AG10803 (cell line): ENCODE data around the gene CDYL.

Source experiments
- DNase-seq: peaks from one replicate; pipeline ENCODE4 v3.0.0; 2010; ENCODE audit warnings: low read depth
- H3K4me3 ChIP-seq: 2 replicates; pipeline ENCODE4 v1.5.1; 2011; ENCODE audit warnings: mild to moderate bottlenecking, low read length, control low read depth
- CTCF ChIP-seq: conservative IDR thresholded peaks from 2 replicates; pipeline ENCODE4 v1.5.1; 2011; ENCODE audit warnings: mild to moderate bottlenecking, low read length, control low read depth, inconsistent platforms

CDYL gene

DNA sequence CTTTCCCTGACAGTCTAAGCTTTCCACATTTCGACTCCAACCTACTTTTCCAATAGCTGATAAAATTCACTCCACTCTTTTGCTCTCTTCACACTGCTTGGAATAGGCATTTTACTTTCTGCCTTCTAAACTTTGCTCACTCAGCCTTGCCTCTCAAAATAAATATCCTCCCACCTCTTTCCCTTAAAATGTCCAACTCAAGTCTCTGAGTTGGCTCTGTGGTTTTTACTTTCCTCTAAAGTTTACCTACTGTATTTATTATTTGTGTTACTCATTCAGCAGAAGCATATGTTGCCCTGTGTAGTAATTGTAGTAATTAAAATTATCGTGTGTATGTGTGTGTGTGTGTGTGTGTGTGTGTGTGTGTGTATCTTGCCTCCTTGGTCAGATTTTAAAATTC, 20.0 kb upstream of the CDYL start:
- TF ChIP-seq CTCF: no peak
- no peak overlapping the region for H3K4me3 ChIP-seq
- DNase-seq: no peak

GRCh38 chr6:4759997-4760396, 16.2 kb upstream of the CDYL start:
- no peak for DNase-seq
- no peak for TF ChIP-seq CTCF
- no peak overlapping the region for H3K4me3 ChIP-seq

DNA sequence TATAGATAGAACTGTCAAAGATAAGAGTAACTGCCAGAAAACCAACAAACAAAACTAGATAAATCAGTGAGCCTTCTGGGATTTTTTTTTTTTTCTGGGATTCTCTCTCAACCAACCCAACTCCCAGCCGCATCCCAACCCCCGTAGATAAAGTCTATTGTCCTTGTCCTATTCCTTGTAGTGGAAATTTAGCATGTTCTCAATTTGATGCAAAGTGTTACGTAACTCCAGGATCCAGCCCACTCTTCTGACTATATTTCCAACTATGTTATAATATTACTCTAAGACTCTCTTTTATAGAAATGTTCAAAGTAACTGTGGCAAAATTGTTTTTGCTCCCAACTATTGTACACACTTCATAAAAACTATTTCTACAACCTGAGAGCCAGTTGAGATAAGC, 15.4 kb upstream of the CDYL start:
- no peak for TF ChIP-seq CTCF
- H3K4me3 ChIP-seq: no peak overlapping the region
- no peak for DNase-seq

- DNase-seq: no peak
- no peak for TF ChIP-seq CTCF
- H3K4me3 ChIP-seq: no peak overlapping the region
Observed at GRCh38 chr6:4762294-4762693, 13.9 kb upstream of the CDYL start.

- H3K4me3 ChIP-seq: no peak overlapping the region
- DNase-seq: no peak
- TF ChIP-seq CTCF: no peak
Observed at GRCh38 chr6:4763921-4764320, 12.3 kb upstream of the CDYL start.

DNA sequence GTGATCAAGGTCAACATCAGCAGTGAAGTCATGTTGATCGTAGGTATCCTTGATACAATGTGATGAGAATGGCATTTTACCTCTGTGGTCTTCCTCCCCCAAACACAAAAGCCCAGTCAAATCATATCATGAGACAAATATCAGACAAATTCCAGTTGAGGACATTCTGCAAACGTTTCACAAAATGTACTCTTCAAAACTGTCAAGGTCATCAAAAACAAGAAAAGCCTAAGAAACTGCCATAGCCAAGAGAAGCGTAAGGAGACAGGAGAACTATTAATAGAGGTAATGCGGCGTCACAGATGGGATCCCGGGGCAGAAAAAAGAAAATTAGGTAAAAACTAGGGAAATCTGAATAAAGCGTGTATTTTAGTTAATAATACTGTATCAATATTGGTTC, 7.4 kb upstream of the CDYL start:
- no peak for TF ChIP-seq CTCF
- DNase-seq: no peak
- no peak overlapping the region for H3K4me3 ChIP-seq

GRCh38 chr6:4772750-4773149, 3.5 kb upstream of the CDYL start:
- no peak overlapping the region for H3K4me3 ChIP-seq
- TF ChIP-seq CTCF: no peak
- no peak for DNase-seq
